HepG2 (cell line): ENCODE measurements around the gene TSPAN32. TPM values are rescaled to one million over a fixed set of nuclear protein-coding genes. Genes with fewer than 3 reads are reported as not detected.
A peak's percentile ranks its signal among the peaks of the same experiment; 100 is the strongest.

Experiments used
- ATAC-seq: fragments of 200-7000 bp; cut with Tn5 transposase; 3 replicates; pipeline ENCODE4 v1.9.1; 2020; ENCODE audit warnings: mild to moderate bottlenecking, moderate library complexity
- BruUV-seq: library from RNA; stranded (reverse); fragments of 400-500 nt; replicated peaks from 2 replicates; lab custom pipeline; 2021; lab: Mats Ljungman, UMichigan
- CTCF ChIA-PET: fragments of 300-600 bp; formaldehyde crosslinking; extraction: SDS; loops from one replicate; lab custom pipeline; 2021; ENCODE audit warnings: low total read pairs, inconsistent platforms, low intra/inter-chr PET ratio; lab: Yijun Ruan, JAX
- POLR2A ChIA-PET: fragments of 350-600 bp; sonication (Branson Sonifier 250); formaldehyde crosslinking; loops from one replicate; lab custom pipeline; 2020; ENCODE audit warnings: antibody characterized with exemption, inconsistent platforms; lab: Yijun Ruan, JAX
- DNase-seq: peaks from one replicate; pipeline ENCODE4 v3.0.0-alpha.2; 2015; ENCODE audit warnings: low spot score
- FAIRE-seq: peaks from 3 replicates; lab custom pipeline; 2011; peaks lifted over from hg19 to GRCh38; lab: Jason Lieb, UNC
- H2AFZ ChIP-seq: one replicate; pipeline ENCODE4 v1.6.1; 2011; ENCODE audit warnings: low read length, inconsistent platforms
- H3K27ac ChIP-seq: fragments of 300-600 bp; 3 replicates; pipeline ENCODE4 v1.8.0; 2011; ENCODE audit warnings: mixed run types, mild to moderate bottlenecking, mixed read lengths, low read length, inconsistent platforms; ENCODE audit not compliant: insufficient read depth; ENCODE audit errors: extremely low read length
- H3K27me3 ChIP-seq, 2 experiments: fragments of 200-600 bp in 1 of 2; 2 replicates in 1 of 2; 3 replicates in 1 of 2; pipeline versions ENCODE4 v1.6.0 to v1.8.0; 2011; ENCODE audit warnings: low read length in 2 of 2, mild to moderate bottlenecking in 2 of 2, moderate library complexity in 2 of 2, inconsistent platforms in 1 of 2; ENCODE audit not compliant: insufficient read depth in 2 of 2, control insufficient read depth in 1 of 2
- H3K36me3 ChIP-seq, 2 experiments: fragments of 200-600 bp in 1 of 2; replicated peaks in 1 of 2; 2 replicates in 1 of 2; 3 replicates in 1 of 2; pipeline versions ENCODE4 v1.5.1 to v1.8.0; 2011; ENCODE audit warnings: low read length in 2 of 2, inconsistent platforms in 1 of 2; ENCODE audit not compliant: insufficient read depth in 2 of 2, control insufficient read depth in 1 of 2
- H3K4me1 ChIP-seq: 2 replicates; pipeline ENCODE4 v1.5.1; 2012; ENCODE audit warnings: low read length, inconsistent platforms; ENCODE audit not compliant: insufficient read depth
- H3K4me2 ChIP-seq: 2 replicates; pipeline ENCODE4 v1.6.0; 2011; ENCODE audit warnings: low read depth, low read length, inconsistent platforms
- H3K4me3 ChIP-seq, 3 experiments: fragments of 200-600 bp in 1 of 3; sonication (generic), shearing (Covaris generic) in 1 of 3; replicated peaks in 1 of 3; 2 replicates each; pipeline ENCODE4 v1.5.1; 2011 to 2016; ENCODE audit warnings: low read length in 3 of 3, inconsistent platforms in 2 of 3, low read depth in 2 of 3, mild to moderate bottlenecking in 2 of 3, control low read depth in 1 of 3, mixed read lengths in 1 of 3; ENCODE audit not compliant: insufficient read depth in 1 of 3
- H3K79me2 ChIP-seq: one replicate; pipeline ENCODE4 v1.6.1; 2011; ENCODE audit warnings: low read length, inconsistent platforms; ENCODE audit not compliant: insufficient read depth
- H3K9ac ChIP-seq: 2 replicates; pipeline ENCODE4 v1.6.0; 2011; ENCODE audit warnings: mild to moderate bottlenecking, low read depth, low read length, inconsistent platforms; ENCODE audit not compliant: insufficient read depth
- H3K9me3 ChIP-seq: 2 replicates; pipeline ENCODE4 v1.5.1; 2012; ENCODE audit warnings: mild to moderate bottlenecking, low read length
- H4K20me1 ChIP-seq: 2 replicates; pipeline ENCODE4 v1.6.0; 2011; ENCODE audit warnings: inconsistent platforms, mild to moderate bottlenecking, low read length, moderate library complexity; ENCODE audit not compliant: insufficient read depth
- CREM ChIP-seq, 2 experiments: sonication (generic) in 1 of 2; formaldehyde crosslinking in 1 of 2; IDR thresholded peaks; 2 replicates each; pipeline versions ENCODE4 v1.4.0 to v1.6.1; 2016 to 2020; ENCODE audit warnings: antibody characterized with exemption in 1 of 2, mild to moderate bottlenecking in 1 of 2, missing genetic modification reagents in 1 of 2
- MNT ChIP-seq: fragments of 450-650 bp; IDR thresholded peaks from 2 replicates; pipeline ENCODE4 v1.6.1; 2016
- NR2F1 ChIP-seq, 2 experiments: fragments of 450-650 bp in 1 of 2; formaldehyde crosslinking in 1 of 2; IDR thresholded peaks; 2 replicates each; pipeline versions ENCODE4 v1.5.0 to v1.6.1; 2016 to 2020; ENCODE audit warnings: mild to moderate bottlenecking in 1 of 2, missing compliant biosample characterization in 1 of 2, missing genetic modification reagents in 1 of 2, moderate library complexity in 1 of 2
- WGBS: methylation state at CpG from one replicate; pipeline ENCODE4 v1.1.6; 2017; ENCODE audit warnings: low lambda C conversion rate; 5-methylcytosine and 5-hydroxymethylcytosine counted together
- in situ Hi-C: cut with HindIII; loops from 2 replicates; pipeline ENCODE4 v1.10.0; 2017; ENCODE audit warnings: low pct_unique_long_range_greater_than_20kb; ENCODE audit not compliant: extremely low pct_ligation_motif_present
- intact Hi-C: fragments of 100-400 bp; cut with micrococcal nuclease; formaldehyde crosslinking; loops from one replicate; pipeline ENCODE4 v1.10.0; 2022; ENCODE audit not compliant: unreplicated experiment
- polyA plus RNA-seq, 8 experiments: library from polyadenylated mRNA; depleted of rRNA in 3 of 8; stranded (reverse) in 7 of 8; unstranded in 1 of 8; fragments of >200 nt; fragmentation: Illumina TruSeq in 4 of 8; extraction: Trizol in 4 of 8; gene quantifications; 2 replicates each; pipeline versions ENCODE4 v1.2.1 to v1.2.3, GENCODE V29; 2011 to 2016; ENCODE audit warnings: low read depth in 4 of 8, missing spikeins in 1 of 8, mixed read lengths in 1 of 8; ENCODE audit not compliant: insufficient read depth in 1 of 8
- total RNA-seq, 5 experiments: library from RNA; depleted of rRNA; stranded (reverse); fragments of >200 nt; fragmentation: Illumina TruSeq; extraction: Trizol; gene quantifications; 2 replicates each; pipeline ENCODE4 v1.2.3, GENCODE V29; 2016; ENCODE audit warnings: low read depth in 1 of 5

TSPAN32 gene
- total and polyA plus RNA-seq, 2 of the 13 experiments (the other 11 are each of a cell fraction or from before 2014, with no cell fraction given), result 0.09 to 0.70 TPM

GRCh38 chr11:2273311-2273710 is 28.5 kb upstream of the TSPAN32 start:
- Histone ChIP-seq H3K27me3 (peaks cover 3 to 39% of the 10 kb centered on the region in 2 experiments), H3K27ac (no peak overlapping the region), H3K4me1 (peaks cover 6% of the 10 kb centered on the region; the same call in 1 of the 2 replicates), H2AFZ (no peak overlapping the region), H3K9me3 (no peaks in the 10 kb centered on the region), H3K79me2 (no peaks in the 10 kb centered on the region), H4K20me1 (no peaks in the 10 kb centered on the region), H3K4me2 (no peak overlapping the region), H3K36me3 (no peaks in the 10 kb centered on the region), H3K4me3 (no peak overlapping the region), H3K9ac (no peak overlapping the region)
- TF ChIP-seq NR2F1 (CRISPR knock-in tag; IDR thresholded peaks at IDR 0.05), result no peak
- ChIA-PET POLR2A (no interaction called here), CTCF (no interaction called here)
- DNase-seq (no peak), ATAC-seq (no peak), FAIRE-seq (no peak)
- intact Hi-C loops (no loop called here), in situ Hi-C loops (no loop called here)
- WGBS, result 77% methylated on average over 15 of the region's 15 CpGs
- no TSS peak for BruUV-seq

- Histone ChIP-seq H3K36me3 (no peaks in the 10 kb centered on the region), H3K9me3 (no peaks in the 10 kb centered on the region), H3K4me2 (no peak overlapping the region), H3K9ac (no peak overlapping the region), H3K79me2 (no peaks in the 10 kb centered on the region), H3K4me1 (peaks cover 1% of the 10 kb centered on the region; the same call in 1 of the 2 replicates), H3K27ac (no peak overlapping the region), H2AFZ (no peak overlapping the region), H3K4me3 (no peak overlapping the region), H3K27me3 (peaks cover 3 to 39% of the 10 kb centered on the region in 2 experiments), H4K20me1 (no peaks in the 10 kb centered on the region)
- intact Hi-C loops, result no loop called here
- 60% methylated on average over 12 of the region's 12 CpGs for WGBS
- ATAC-seq (no peak), FAIRE-seq (no peak), DNase-seq (no peak)
- no peak for TF ChIP-seq CREM (IDR thresholded peaks at IDR 0.05)
- no peak for TF ChIP-seq CREM (CRISPR knock-in tag; IDR thresholded peaks at IDR 0.05)
- peak; percentile 86 for TF ChIP-seq MNT
- BruUV-seq, result no TSS peak
- POLR2A ChIA-PET, result no interaction called here
- in situ Hi-C loops, result no loop called here
- CTCF ChIA-PET, result no interaction called here
These were observed 28.0 kb upstream of the TSPAN32 start for GRCh38 chr11:2273771-2274170.
